Naive thymus-derived CD4-positive, alpha-beta T cell (primary cell): ENCODE results near the gene COL11A1. TPM values are rescaled to one million over a fixed set of nuclear protein-coding genes. Genes with fewer than 3 reads are reported as not detected.
"Not testable (repeated sequence)": the region's sequence is repeated elsewhere in the genome, so short reads cannot be mapped to it uniquely, and the experiment has no call there.

Experiments used
- ATAC-seq: fragments of 150-1000 bp; cut with Tn5 transposase; 2 replicates; pipeline ENCODE4 v1.10.0; 2021; ENCODE audit warnings: mild to moderate bottlenecking, moderate library complexity
- CTCF ChIA-PET: fragments of 350-600 bp; sonication (Branson Sonifier 250); formaldehyde crosslinking; loops from one replicate; lab custom pipeline; 2021; ENCODE audit warnings: antibody characterized with exemption; lab: Charles Lee
- POLR2A ChIA-PET: fragments of 350-600 bp; sonication (Branson Sonifier 250); formaldehyde crosslinking; loops from one replicate; lab custom pipeline; 2021; ENCODE audit warnings: antibody characterized with exemption, inconsistent platforms; lab: Charles Lee
- DNase-seq, 9 donors: peaks; one replicate each; pipeline versions ENCODE4 v3.0.0 to v3.0.0-alpha.2; 2020 to 2022; ENCODE audit warnings: mixed read lengths in 1 of 9
- H3K27ac ChIP-seq: one replicate; pipeline ENCODE4 v1.7.0; 2013; ENCODE audit warnings: mild to moderate bottlenecking, low read depth, low read length, moderate library complexity
- H3K27me3 ChIP-seq, 2 donors: one replicate each; pipeline ENCODE4 v1.7.0; 2013; ENCODE audit warnings: low read length in 2 of 2, mild to moderate bottlenecking in 2 of 2, moderate library complexity in 2 of 2; ENCODE audit not compliant: control insufficient read depth in 2 of 2, insufficient read depth in 2 of 2
- H3K36me3 ChIP-seq, 3 experiments: 1 replicate in 2 of 3; 2 replicates in 1 of 3; pipeline ENCODE4 v1.7.0; 2013; ENCODE audit warnings: low read length in 3 of 3, mild to moderate bottlenecking in 3 of 3, moderate library complexity in 1 of 3; ENCODE audit not compliant: insufficient read depth in 3 of 3, control insufficient read depth in 2 of 3
- H3K4me1 ChIP-seq, 2 donors: one replicate each; pipeline ENCODE4 v1.7.0; 2013; ENCODE audit warnings: low read length in 2 of 2, mild to moderate bottlenecking in 2 of 2, moderate library complexity in 1 of 2; ENCODE audit not compliant: control insufficient read depth in 2 of 2, insufficient read depth in 2 of 2
- H3K4me3 ChIP-seq: 2 replicates; pipeline ENCODE4 v1.7.0; 2013; ENCODE audit warnings: mild to moderate bottlenecking, low read length
- H3K9me3 ChIP-seq, 3 experiments: 1 replicate in 2 of 3; 2 replicates in 1 of 3; pipeline ENCODE4 v1.7.0; 2013; ENCODE audit warnings: low read length in 3 of 3; ENCODE audit not compliant: control insufficient read depth in 2 of 3
- H3K27ac Mint-ChIP-seq, 9 donors: one replicate each; pipeline ENCODE4 v1.8.0; 2020 to 2022; ENCODE audit warnings: mixed read lengths in 9 of 9, mild to moderate bottlenecking in 8 of 9, moderate library complexity in 5 of 9, inconsistent platforms in 2 of 9
- H3K27me3 Mint-ChIP-seq, 5 donors: one replicate each; pipeline ENCODE4 v1.8.0; 2021 to 2022; ENCODE audit warnings: mixed read lengths in 5 of 5, mild to moderate bottlenecking in 1 of 5
- H3K36me3 Mint-ChIP-seq, 5 donors: one replicate each; pipeline ENCODE4 v1.8.0; 2020 to 2022; ENCODE audit warnings: mixed read lengths in 5 of 5, mild to moderate bottlenecking in 3 of 5, inconsistent platforms in 1 of 5
- H3K4me1 Mint-ChIP-seq, 7 donors: one replicate each; pipeline ENCODE4 v1.8.0; 2020 to 2022; ENCODE audit warnings: mixed read lengths in 7 of 7, mild to moderate bottlenecking in 3 of 7, inconsistent platforms in 1 of 7
- H3K4me3 Mint-ChIP-seq, 10 donors: one replicate each; pipeline ENCODE4 v1.8.0; 2020 to 2022; ENCODE audit warnings: mild to moderate bottlenecking in 10 of 10, mixed read lengths in 10 of 10, moderate library complexity in 6 of 10, inconsistent platforms in 2 of 10
- H3K9me3 Mint-ChIP-seq, 11 donors: one replicate each; pipeline ENCODE4 v1.8.0; 2020 to 2022; ENCODE audit warnings: mixed read lengths in 11 of 11, mild to moderate bottlenecking in 4 of 11, inconsistent platforms in 1 of 11, moderate library complexity in 1 of 11
- intact Hi-C, 2 donors: fragments of 100-400 bp; cut with micrococcal nuclease; formaldehyde crosslinking; loops; one replicate each; pipeline ENCODE4 v1.15.1; 2023
- polyA plus RNA-seq, 2 donors: library from polyadenylated mRNA; unstranded; fragments of 300-500 nt; fragmentation: Illumina TruSeq; gene quantifications; one replicate each; pipeline ENCODE4 v1.2.3, GENCODE V29; 2021
- total RNA-seq, 6 experiments: library from RNA in 5 of 6; stranded (reverse) in 5 of 6; gene quantifications; 1 replicate in 5 of 6; 2 replicates in 1 of 6; pipeline ENCODE4 v1.2.3 and lab custom pipeline; 2021 to 2026

COL11A1 gene
- total and polyA plus RNA-seq, 7 experiments from 2014 or later = not detected

- CTCF ChIA-PET = no interaction called here
- no peak overlapping the region for H3K27ac ChIP-seq
- H3K9me3 ChIP-seq = no peaks in the 10 kb centered on the region
- H3K36me3 ChIP-seq = no peaks in the 10 kb centered on the region
- ATAC-seq (no peak), DNase-seq (no peak)
- no peak overlapping the region for H3K4me3 ChIP-seq
- Mint-ChIP-seq H3K27me3 (no peaks in the 10 kb centered on the region), H3K4me3 (no peak overlapping the region), H3K9me3 (peaks cover 0 to 14% (median 1%) of the 10 kb centered on the region in 11 donors), H3K4me1 (no peaks in the 10 kb centered on the region), H3K36me3 (no peaks in the 10 kb centered on the region), H3K27ac (no peak overlapping the region)
- intact Hi-C loops = no loop called here
- H3K4me1 ChIP-seq = no peaks in the 10 kb centered on the region
- no peaks in the 10 kb centered on the region for H3K27me3 ChIP-seq
- POLR2A ChIA-PET = no interaction called here
These were observed 51.9 kb downstream of the COL11A1 start for GRCh38 chr1:103056423-103056822.

GRCh38 chr1:103028110-103028509, 80.2 kb downstream of the COL11A1 start:
- CTCF ChIA-PET, H3K36me3 Mint-ChIP-seq, H3K27ac Mint-ChIP-seq, H3K27me3 ChIP-seq, H3K27me3 Mint-ChIP-seq, DNase-seq, H3K9me3 ChIP-seq, H3K4me1 ChIP-seq, H3K4me3 ChIP-seq, H3K9me3 Mint-ChIP-seq, H3K4me3 Mint-ChIP-seq, H3K36me3 ChIP-seq, intact Hi-C loops, ATAC-seq, H3K27ac ChIP-seq, H3K4me1 Mint-ChIP-seq, POLR2A ChIA-PET: not testable (repeated sequence)

GRCh38 chr1:103025858-103026409, 82.4 kb downstream of the COL11A1 start:
- ChIA-PET POLR2A (no interaction called here), CTCF (no interaction called here)
- H3K4me1 Mint-ChIP-seq = no peaks in the 10 kb centered on the region
- no peak overlapping the region for H3K4me3 Mint-ChIP-seq
- ATAC-seq (no peak), DNase-seq (no peak)
- H3K27me3 Mint-ChIP-seq = no peaks in the 10 kb centered on the region
- Histone ChIP-seq H3K9me3 (no peaks in the 10 kb centered on the region), H3K4me1 (no peaks in the 10 kb centered on the region), H3K36me3 (no peaks in the 10 kb centered on the region), H3K27ac (no peak overlapping the region), H3K27me3 (no peaks in the 10 kb centered on the region), H3K4me3 (no peak overlapping the region)
- intact Hi-C loops = no loop called here
- H3K36me3 Mint-ChIP-seq = no peaks in the 10 kb centered on the region
- no peaks in the 10 kb centered on the region for H3K9me3 Mint-ChIP-seq
- no peak overlapping the region for H3K27ac Mint-ChIP-seq

GRCh38 chr1:103024051-103024450, 84.3 kb downstream of the COL11A1 start:
- Mint-ChIP-seq H3K27me3 (no peaks in the 10 kb centered on the region), H3K36me3 (no peaks in the 10 kb centered on the region), H3K4me3 (no peak overlapping the region), H3K4me1 (no peaks in the 10 kb centered on the region), H3K9me3 (no peaks in the 10 kb centered on the region), H3K27ac (no peak overlapping the region)
- H3K4me3 ChIP-seq = no peak overlapping the region
- no peak overlapping the region for H3K27ac ChIP-seq
- no peaks in the 10 kb centered on the region for H3K4me1 ChIP-seq
- intact Hi-C loops = no loop called here
- ATAC-seq (no peak), DNase-seq (no peak)
- no peaks in the 10 kb centered on the region for H3K9me3 ChIP-seq
- ChIA-PET POLR2A (no interaction called here), CTCF (no interaction called here)
- no peaks in the 10 kb centered on the region for H3K36me3 ChIP-seq
- H3K27me3 ChIP-seq = no peaks in the 10 kb centered on the region

- intact Hi-C loops = no loop called here
- Histone ChIP-seq H3K4me3 (no peak overlapping the region), H3K27me3 (no peaks in the 10 kb centered on the region), H3K27ac (no peak overlapping the region), H3K36me3 (no peaks in the 10 kb centered on the region), H3K9me3 (no peaks in the 10 kb centered on the region), H3K4me1 (no peaks in the 10 kb centered on the region)
- no peak for ATAC-seq
- ChIA-PET CTCF (no interaction called here), POLR2A (no interaction called here)
- Mint-ChIP-seq H3K4me3 (no peak overlapping the region), H3K4me1 (no peaks in the 10 kb centered on the region), H3K27me3 (no peaks in the 10 kb centered on the region), H3K9me3 (peaks cover 0 to 3% (median 0%) of the 10 kb centered on the region in 11 donors), H3K36me3 (no peaks in the 10 kb centered on the region), H3K27ac (no peak overlapping the region)
- no peak for DNase-seq
These were observed 106.3 kb downstream of the COL11A1 start for GRCh38 chr1:103002005-103002404.

- Mint-ChIP-seq H3K27me3 (no peaks in the 10 kb centered on the region), H3K4me3 (no peak overlapping the region), H3K4me1 (no peaks in the 10 kb centered on the region), H3K9me3 (no peaks in the 10 kb centered on the region), H3K27ac (no peak overlapping the region), H3K36me3 (no peaks in the 10 kb centered on the region)
- intact Hi-C loops = no loop called here
- H3K27me3 ChIP-seq = no peaks in the 10 kb centered on the region
- DNase-seq (no peak), ATAC-seq (no peak)
- ChIA-PET POLR2A (no interaction called here), CTCF (no interaction called here)
- no peaks in the 10 kb centered on the region for H3K4me1 ChIP-seq
- H3K36me3 ChIP-seq = no peaks in the 10 kb centered on the region
- H3K27ac ChIP-seq = no peak overlapping the region
- H3K4me3 ChIP-seq = no peak overlapping the region
- H3K9me3 ChIP-seq = no peaks in the 10 kb centered on the region
These were observed 129.4 kb downstream of the COL11A1 start for GRCh38 chr1:102978874-102979273.

- no peak for ATAC-seq
- CTCF ChIA-PET = no interaction called here
- Mint-ChIP-seq H3K4me3 (no peak overlapping the region), H3K4me1 (no peaks in the 10 kb centered on the region), H3K27ac (no peak overlapping the region), H3K36me3 (no peaks in the 10 kb centered on the region), H3K27me3 (no peaks in the 10 kb centered on the region), H3K9me3 (no peaks in the 10 kb centered on the region)
- no peak overlapping the region for H3K4me3 ChIP-seq
- no peaks in the 10 kb centered on the region for H3K36me3 ChIP-seq
- H3K27ac ChIP-seq = no peak overlapping the region
- POLR2A ChIA-PET = no interaction called here
- H3K4me1 ChIP-seq = no peaks in the 10 kb centered on the region
- intact Hi-C loops = no loop called here
- H3K9me3 ChIP-seq = no peaks in the 10 kb centered on the region
- no peaks in the 10 kb centered on the region for H3K27me3 ChIP-seq
- DNase-seq = no peak
These were observed 131.0 kb downstream of the COL11A1 start for GRCh38 chr1:102977292-102977691.
